Right forelimb (tissue), 1 donor: Measurements from ENCODE around the gene FAM200C.

ENCODE experiments used
- DNase-seq: peaks from one replicate; pipeline ENCODE4 v3.0.0-alpha.2; 2018

FAM200C gene

GRCh38 chr5:160366230-160366629, 33.6 kb downstream of the FAM200C start:
- no peak for DNase-seq

- peak; percentile 72 for DNase-seq
Observed at GRCh38 chr5:160363660-160364395, 36.0 kb downstream of the FAM200C start.

GRCh38 chr5:160363211-160363610, 36.6 kb downstream of the FAM200C start:
- DNase-seq = peak; percentile 74

GRCh38 chr5:160361624-160362228, 38.1 kb downstream of the FAM200C start:
- DNase-seq = peak; percentile 30

- DNase-seq = no peak
Observed at GRCh38 chr5:160360310-160360709, 39.5 kb downstream of the FAM200C start.

GRCh38 chr5:160359816-160360215, 40.0 kb downstream of the FAM200C start:
- DNase-seq = peak; percentile 48

GRCh38 chr5:160359242-160359641, 40.6 kb downstream of the FAM200C start:
- no peak for DNase-seq

- DNase-seq = peak; percentile 84
Observed at GRCh38 chr5:160357861-160358411, 41.9 kb downstream of the FAM200C start.

GRCh38 chr5:160357394-160357793, 42.5 kb downstream of the FAM200C start:
- peak; percentile 40 for DNase-seq

- DNase-seq = peak; percentile 59
Observed at GRCh38 chr5:160356550-160357347, 43.1 kb downstream of the FAM200C start.

- no peak for DNase-seq
Observed at GRCh38 chr5:160354666-160355065, 45.2 kb downstream of the FAM200C start.

GRCh38 chr5:160353379-160353778, 46.5 kb downstream of the FAM200C start:
- peak; percentile 44 for DNase-seq

- peak; percentile 1 for DNase-seq
Observed at GRCh38 chr5:160352308-160352707, 47.5 kb downstream of the FAM200C start.

GRCh38 chr5:160349935-160350303, 49.9 kb downstream of the FAM200C start:
- no peak for DNase-seq

- DNase-seq = no peak
Observed at GRCh38 chr5:160349249-160349934, 50.5 kb downstream of the FAM200C start.

GRCh38 chr5:160348080-160348479, 51.8 kb downstream of the FAM200C start:
- no peak for DNase-seq

GRCh38 chr5:160347448-160347847, 52.4 kb downstream of the FAM200C start:
- DNase-seq = no peak
